Astrocyte (in vitro differentiated cells and primary cell): ENCODE data around the gene SDHB.

Source experiments
- CTCF ChIP-seq: IDR thresholded peaks from 2 replicates; pipeline ENCODE4 v1.5.1; 2011; ENCODE audit warnings: low read depth, mild to moderate bottlenecking, inconsistent platforms, low read length, moderate library complexity; ENCODE audit not compliant: insufficient read depth
- EZH2 ChIP-seq: IDR thresholded peaks from 2 replicates; pipeline ENCODE4 v1.6.1; 2012; ENCODE audit warnings: mild to moderate bottlenecking, low read length, inconsistent platforms; ENCODE audit not compliant: insufficient read depth

DNA sequence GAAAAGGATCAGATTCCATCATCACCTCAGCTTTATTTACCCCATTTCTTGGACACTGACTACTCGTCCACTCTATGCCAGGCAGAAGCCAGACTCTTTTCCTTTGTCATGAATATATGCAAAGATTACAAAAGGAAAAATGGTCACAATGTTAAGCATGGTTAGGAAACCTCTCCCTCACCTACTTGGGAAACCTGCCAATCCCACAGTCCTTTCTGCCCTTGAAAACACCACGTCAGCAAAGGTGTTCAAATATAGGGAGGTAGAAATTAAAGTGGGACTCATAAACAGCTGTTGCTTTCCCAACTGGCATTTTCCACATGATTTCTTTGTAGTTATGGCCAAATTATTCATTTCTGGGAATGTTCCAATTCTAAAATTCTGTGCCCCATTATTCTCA, 25.9 kb downstream of the SDHB start:
- no peak for TF ChIP-seq CTCF
- TF ChIP-seq EZH2 = no peak
